Panc1 (cell line): ENCODE measurements around the gene RPRD2. TPM values are rescaled to one million over a fixed set of nuclear protein-coding genes. Genes with fewer than 3 reads are reported as not detected.

Source experiments
- ATAC-seq: fragments of 200-7000 bp; cut with Tn5 transposase; 2 replicates; pipeline ENCODE4 v1.9.1; 2020; ENCODE audit warnings: mild to moderate bottlenecking, moderate library complexity
- BruUV-seq: library from RNA; stranded (reverse); fragments of 400-500 nt; replicated peaks from 2 replicates; lab custom pipeline; 2021; lab: Mats Ljungman, UMichigan
- CTCF ChIA-PET: fragments of 300-600 bp; sonication (Branson Sonifier 250); formaldehyde crosslinking; loops from one replicate; lab custom pipeline; 2022; ENCODE audit warnings: antibody characterized with exemption; lab: Charles Lee
- POLR2A ChIA-PET: fragments of 300-600 bp; sonication (Branson Sonifier 250); formaldehyde crosslinking; loops from one replicate; lab custom pipeline; 2022; ENCODE audit warnings: antibody characterized with exemption; lab: Charles Lee
- DNase-seq: peaks from one replicate; pipeline ENCODE4 v3.0.0-alpha.2; 2010; ENCODE audit warnings: low read depth, low spot score
- H3K27ac ChIP-seq: 2 replicates; pipeline ENCODE4 v1.5.1; 2011; ENCODE audit warnings: mild to moderate bottlenecking, low read length, inconsistent platforms
- H3K27me3 ChIP-seq: fragments of 200-500 bp; sonication (Bioruptor generic); 2 replicates; pipeline ENCODE4 v1.6.0; 2014; ENCODE audit warnings: low read length, inconsistent platforms; ENCODE audit not compliant: control insufficient read depth, insufficient read depth
- H3K36me3 ChIP-seq: fragments of 200-500 bp; sonication (Bioruptor generic); 2 replicates; pipeline ENCODE4 v1.5.1; 2014; ENCODE audit warnings: inconsistent platforms, mild to moderate bottlenecking, low read length, moderate library complexity; ENCODE audit not compliant: control insufficient read depth, insufficient read depth
- H3K4me1 ChIP-seq: 2 replicates; pipeline ENCODE4 v1.5.1; 2011; ENCODE audit warnings: inconsistent platforms, mild to moderate bottlenecking, low read length, moderate library complexity; ENCODE audit not compliant: control insufficient read depth, insufficient read depth
- H3K4me3 ChIP-seq, 2 experiments: 2 replicates each; pipeline ENCODE4 v1.5.1; 2011 to 2012; ENCODE audit warnings: low read depth in 2 of 2, low read length in 2 of 2, mild to moderate bottlenecking in 2 of 2, inconsistent platforms in 1 of 2, moderate library complexity in 1 of 2
- H3K9me3 ChIP-seq: fragments of 200-500 bp; sonication (Bioruptor generic); 2 replicates; pipeline ENCODE4 v1.5.1; 2014; ENCODE audit warnings: low read depth, mild to moderate bottlenecking, inconsistent platforms, low read length, moderate library complexity; ENCODE audit not compliant: control insufficient read depth, insufficient read depth
- CTCF ChIP-seq: fragments of 450-650 bp; IDR thresholded peaks from 2 replicates; pipeline ENCODE4 v1.5.1; 2017; ENCODE audit warnings: mild to moderate bottlenecking
- POLR2AphosphoS5 ChIP-seq: IDR thresholded peaks from 2 replicates; pipeline ENCODE4 v1.6.1; 2012; ENCODE audit warnings: mild to moderate bottlenecking, low read depth, low read length, moderate library complexity
- REST ChIP-seq, 2 experiments: IDR thresholded peaks; 2 replicates each; pipeline ENCODE4 v1.6.1; 2011 to 2012; ENCODE audit warnings: low read depth in 2 of 2, control low read depth in 1 of 2, low read length in 1 of 2, mild to moderate bottlenecking in 1 of 2, moderate library complexity in 1 of 2; ENCODE audit not compliant: insufficient read depth in 1 of 2
- SIN3A ChIP-seq: IDR thresholded peaks from 2 replicates; pipeline ENCODE4 v1.6.1; 2012; ENCODE audit warnings: low read depth, mild to moderate bottlenecking, low read length, moderate library complexity, borderline replicate concordance; ENCODE audit not compliant: insufficient read depth
- TCF7L2 ChIP-seq: IDR thresholded peaks from 2 replicates; pipeline ENCODE4 v1.6.1; 2011; ENCODE audit warnings: mild to moderate bottlenecking, low read depth, low read length, inconsistent platforms
- in situ Hi-C: cut with HindIII; loops from 2 replicates; pipeline ENCODE4 v1.10.0; 2016; ENCODE audit warnings: low sequenced_read_pairs, low pct_unique_long_range_greater_than_20kb
- intact Hi-C: fragments of 100-400 bp; cut with micrococcal nuclease; formaldehyde crosslinking; loops from one replicate; pipeline ENCODE4 v1.10.0; 2022; ENCODE audit not compliant: unreplicated experiment
- total RNA-seq: library from RNA; stranded (reverse); gene quantifications from one replicate; pipeline ENCODE4 v1.2.1, GENCODE V29; 2021; ENCODE audit not compliant: unreplicated experiment

Gene RPRD2
- total RNA-seq, 1 experiment from 2014 or later, result 28.3 TPM

- BruUV-seq, result no TSS peak
- no peak within 1 kb of the TSS for H3K4me3 ChIP-seq
- in situ Hi-C loops (no loop called here), intact Hi-C loops (no loop called here)
- H3K36me3 ChIP-seq, result peaks cover 2% of the 10 kb centered on the region; the same call in 1 of the 2 replicates
- H3K27ac ChIP-seq, result no peak within 1 kb of the TSS
- no peaks in the 10 kb centered on the region for H3K9me3 ChIP-seq
- H3K27me3 ChIP-seq, result no peaks in the 10 kb centered on the region
- ChIA-PET POLR2A (no interaction called here), CTCF (no interaction called here)
- ATAC-seq, result peak; percentile 59; the same call in 1 of the 2 replicates
- H3K4me1 ChIP-seq, result no peaks in the 10 kb centered on the region
- TF ChIP-seq CTCF (no peak), TCF7L2 (no peak), POLR2AphosphoS5 (no peak), REST (IDR thresholded peaks at IDR 0.05; ENCODE audit: insufficient read depth in 1 of 2, low read depth in 2 of 2, low read length in 1 of 2) (no peak)
- no peak for DNase-seq
Measured at GRCh38 chr1:150507912-150508864, 144.2 kb downstream of the RPRD2 start, which contains the start of gene ECM1. ECM1 (plus strand) TSS chr1:150508109; CDS start chr1:150508210, 101 bp downstream.

GRCh38 chr1:150508982-150509381 lies 145.0 kb downstream of the RPRD2 start:
- H3K4me3 ChIP-seq, result no peak overlapping the region
- no peak for DNase-seq
- in situ Hi-C loops, result no loop called here
- H3K27me3 ChIP-seq, result no peaks in the 10 kb centered on the region
- H3K36me3 ChIP-seq, result peaks cover 2% of the 10 kb centered on the region; the same call in 1 of the 2 replicates
- H3K27ac ChIP-seq, result no peak overlapping the region
- ATAC-seq, result peak; percentile 22; the same call in 1 of the 2 replicates
- no peaks in the 10 kb centered on the region for H3K4me1 ChIP-seq
- no peaks in the 10 kb centered on the region for H3K9me3 ChIP-seq
- CTCF ChIA-PET, result no interaction called here
- no TSS peak for BruUV-seq
- intact Hi-C loops, result no loop called here
- POLR2A ChIA-PET, result no interaction called here
- no peak for TF ChIP-seq SIN3A
- no peak for TF ChIP-seq TCF7L2
- TF ChIP-seq POLR2AphosphoS5, result no peak
- no peak for TF ChIP-seq CTCF
- no peak for TF ChIP-seq REST (IDR thresholded peaks at IDR 0.05; ENCODE audit: insufficient read depth in 1 of 2, low read depth in 2 of 2, low read length in 1 of 2)
